ENCODE measurements around the gene LMO7.

- no peak for TF ChIP-seq CTCF (conservative IDR thresholded peaks at IDR 0.05; ENCODE audit: low read length)
- TF ChIP-seq EZH2phosphoT487 (IDR thresholded peaks at IDR 0.05; ENCODE audit: borderline replicate concordance, low read depth, low read length), result no peak
Observed at GRCh38 chr13:75694722-75695121, 58.6 kb downstream of the LMO7 start.

Measured in OCI-LY7 (cell line).